Muscle of back (tissue), 11 donors: Measurements from ENCODE around the gene RNFT2. TPM values are rescaled to one million over a fixed set of nuclear protein-coding genes. Genes with fewer than 3 reads are reported as not detected.
A peak's percentile ranks its signal among the peaks of the same experiment; 100 is the strongest.

ENCODE experiments used
- DNase-seq, 3 donors: peaks; one replicate each; pipeline versions ENCODE4 v3.0.0 to v3.0.0-alpha.2; 2013
- polyA plus RNA-seq, 10 donors: library from polyadenylated mRNA; unstranded; fragments of 120-200 nt; gene quantifications; one replicate each; pipeline ENCODE4 v1.2.1, GENCODE V29; 2013; ENCODE audit not compliant: insufficient read length in 10 of 10

The RNFT2 gene
- polyA plus RNA-seq, 10 donors = 1.0 to 1.7 (median 1.5) TPM

DNA sequence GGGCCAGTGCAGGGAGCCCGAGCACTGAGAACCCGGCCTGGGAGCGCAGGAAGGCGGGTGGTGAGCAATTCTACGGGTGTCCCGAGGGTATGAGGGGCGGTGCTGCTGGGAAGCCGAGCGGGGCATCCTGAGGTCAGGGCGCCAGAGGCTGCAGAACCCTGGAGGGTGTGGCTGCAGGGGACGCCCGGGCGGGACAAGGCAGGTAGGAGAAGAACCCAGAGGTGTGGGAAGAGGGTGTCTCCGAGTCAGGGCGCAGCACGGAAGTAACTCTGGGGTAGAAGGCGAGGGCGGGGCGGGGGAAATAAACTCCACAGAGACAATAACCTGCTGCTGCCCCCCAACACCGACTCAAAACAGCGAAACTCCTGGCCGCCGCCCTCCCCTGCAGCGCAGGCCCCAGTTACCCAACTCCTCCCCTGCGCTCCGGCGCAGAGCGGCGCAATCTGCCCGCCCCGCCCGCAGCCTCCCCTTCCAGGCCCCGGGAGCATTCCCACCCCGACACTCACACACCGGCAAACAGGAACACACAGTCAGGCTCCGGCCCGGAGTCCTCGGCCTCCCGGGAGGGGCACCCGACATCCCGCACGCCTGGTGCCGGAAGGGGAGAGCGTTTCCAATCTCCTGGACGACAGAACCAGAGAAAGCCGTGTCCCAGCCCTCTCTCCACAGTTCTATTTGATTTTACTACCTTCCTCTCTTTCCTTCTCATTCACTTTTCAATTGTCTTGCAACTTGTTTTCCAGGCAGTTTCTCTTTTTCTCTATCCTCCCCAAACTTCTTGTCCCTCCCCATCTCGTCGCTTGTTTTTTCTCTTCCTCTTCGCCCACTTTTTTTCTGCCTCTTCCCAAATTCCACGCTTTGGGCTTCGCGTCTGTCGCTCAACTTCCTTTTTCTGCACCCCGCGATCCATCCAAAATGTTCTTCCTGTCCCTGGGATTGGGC, 140.7 kb downstream of the RNFT2 start:
- peak in 1 of 3 donors; percentile 36 for DNase-seq

DNA sequence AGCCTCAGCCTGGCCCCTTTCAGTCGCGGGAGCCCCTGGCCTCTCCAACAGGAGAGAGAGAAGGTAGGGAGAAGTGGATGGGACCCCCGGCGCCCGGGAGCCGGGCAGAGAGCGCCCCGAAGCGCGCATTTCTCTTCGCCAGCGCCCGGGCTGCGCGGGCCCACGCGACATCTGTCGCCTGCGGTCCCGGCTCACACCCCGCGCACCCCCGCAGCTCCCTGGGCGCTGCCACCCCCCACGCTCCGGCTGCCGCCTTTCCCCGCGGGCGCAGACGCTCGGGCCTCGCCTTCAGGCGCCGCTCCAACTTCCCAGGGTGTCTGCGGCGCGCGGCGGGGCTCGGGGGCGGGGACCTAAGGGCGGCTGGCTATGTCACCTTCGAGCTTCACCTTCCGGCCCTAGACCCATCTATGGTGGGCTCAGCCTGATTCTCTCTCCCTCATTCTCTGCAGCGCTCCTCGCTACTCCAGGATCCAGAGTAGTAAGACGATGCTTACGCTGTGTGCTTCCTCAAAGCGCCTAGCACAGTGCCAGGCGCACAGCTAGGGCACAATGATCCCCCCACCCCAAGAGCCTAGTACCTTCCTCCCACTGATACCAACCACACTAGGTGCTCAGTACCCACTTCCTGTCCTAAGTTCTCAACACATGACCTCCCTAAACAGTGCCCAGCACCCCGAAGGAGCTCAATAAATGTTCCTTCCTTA, 141.5 kb downstream of the RNFT2 start:
- DNase-seq = peak in 1 of 3 donors; percentile 34

DNA sequence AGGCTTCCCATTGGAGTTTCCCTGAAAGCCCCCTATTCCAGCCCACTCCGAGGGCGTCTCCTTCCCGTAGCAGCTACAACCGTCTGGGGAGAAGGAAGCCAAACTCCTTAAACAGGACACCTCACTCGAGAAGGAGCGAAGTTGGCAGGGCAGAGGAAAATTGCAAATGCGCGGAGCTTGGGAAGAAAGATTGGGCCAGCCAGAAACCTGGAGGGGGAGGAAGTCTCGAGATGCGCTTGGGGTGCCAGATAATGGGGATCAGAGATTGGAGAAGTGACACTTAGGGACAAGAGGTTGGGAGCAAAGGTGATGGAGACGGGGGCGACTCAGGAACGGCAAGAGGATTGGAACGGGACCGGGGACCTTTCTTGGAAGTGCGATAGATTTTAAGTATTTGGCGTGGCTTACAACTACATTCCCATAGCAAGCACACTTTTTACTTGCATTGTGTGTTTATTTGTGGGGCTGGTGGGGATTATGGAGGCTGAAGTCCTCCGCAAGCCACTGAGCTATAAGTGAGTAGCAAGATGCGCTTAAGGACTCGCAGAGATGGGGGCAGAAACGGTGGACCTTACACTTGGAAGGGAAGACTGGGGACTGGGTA, 142.2 kb downstream of the RNFT2 start:
- peak in 1 of 3 donors; percentile 59 for DNase-seq

DNA sequence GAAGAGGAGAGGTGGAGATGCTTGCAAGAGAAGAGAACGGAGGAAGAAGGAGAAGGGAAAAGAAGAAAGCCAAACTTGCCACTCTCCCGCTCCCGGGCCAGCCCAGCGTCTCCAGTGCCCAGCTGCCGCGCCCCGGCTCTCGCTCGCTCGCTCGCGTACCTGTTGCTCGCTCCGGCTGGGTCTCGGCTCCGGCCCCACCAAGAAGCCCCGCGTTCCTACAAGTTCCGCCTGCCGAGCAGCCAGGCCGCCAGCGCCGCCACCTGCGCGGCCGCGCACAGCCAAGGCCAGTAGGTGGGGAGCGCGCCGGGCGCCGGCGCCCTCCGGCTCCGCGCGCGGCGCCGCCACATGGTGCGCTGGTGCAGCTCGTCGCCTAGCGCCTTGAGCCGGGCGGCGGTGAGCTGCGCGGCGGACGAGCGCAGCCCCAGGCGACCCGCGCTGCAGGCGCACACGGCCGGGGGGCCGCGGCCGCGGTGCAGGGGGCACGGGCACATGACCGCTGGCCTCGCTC, 142.8 kb downstream of the RNFT2 start:
- no peak for DNase-seq

DNA sequence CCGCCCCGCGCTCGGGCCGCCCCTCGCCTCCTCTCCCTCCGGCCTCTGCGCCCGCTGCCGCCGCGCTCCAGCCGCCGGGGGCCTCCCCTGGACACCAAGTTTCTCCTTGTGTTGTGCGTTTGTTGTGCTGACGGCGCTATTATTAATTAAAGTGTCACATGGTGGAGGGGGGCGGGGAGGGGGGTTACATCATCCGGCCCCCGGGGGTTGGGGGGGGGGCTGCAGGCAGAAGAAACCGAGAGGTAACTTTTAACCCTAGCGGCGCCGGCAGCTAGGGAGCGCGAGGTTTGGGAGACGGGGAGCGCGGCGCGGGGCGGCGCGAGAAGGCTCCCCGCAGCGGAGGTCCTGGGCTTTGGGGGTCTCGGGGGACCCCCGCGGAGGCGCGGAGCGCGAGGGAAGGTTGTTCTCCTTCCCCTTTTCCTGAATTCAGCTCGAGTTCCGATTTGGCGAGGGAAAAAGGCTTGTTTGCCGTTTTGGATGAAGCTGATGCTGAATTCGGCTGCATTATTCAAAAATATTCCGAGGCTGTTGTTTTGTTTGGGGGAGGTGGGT, 143.3 kb downstream of the RNFT2 start, which contains the start of gene HRK:
Gene HRK, minus strand, starts transcription at position 117 of the 552 bp plus-strand sequence. CDS start 134 bp downstream, outside the sequence.
- DNase-seq = peak in 1 of 3 donors; percentile 35

DNA sequence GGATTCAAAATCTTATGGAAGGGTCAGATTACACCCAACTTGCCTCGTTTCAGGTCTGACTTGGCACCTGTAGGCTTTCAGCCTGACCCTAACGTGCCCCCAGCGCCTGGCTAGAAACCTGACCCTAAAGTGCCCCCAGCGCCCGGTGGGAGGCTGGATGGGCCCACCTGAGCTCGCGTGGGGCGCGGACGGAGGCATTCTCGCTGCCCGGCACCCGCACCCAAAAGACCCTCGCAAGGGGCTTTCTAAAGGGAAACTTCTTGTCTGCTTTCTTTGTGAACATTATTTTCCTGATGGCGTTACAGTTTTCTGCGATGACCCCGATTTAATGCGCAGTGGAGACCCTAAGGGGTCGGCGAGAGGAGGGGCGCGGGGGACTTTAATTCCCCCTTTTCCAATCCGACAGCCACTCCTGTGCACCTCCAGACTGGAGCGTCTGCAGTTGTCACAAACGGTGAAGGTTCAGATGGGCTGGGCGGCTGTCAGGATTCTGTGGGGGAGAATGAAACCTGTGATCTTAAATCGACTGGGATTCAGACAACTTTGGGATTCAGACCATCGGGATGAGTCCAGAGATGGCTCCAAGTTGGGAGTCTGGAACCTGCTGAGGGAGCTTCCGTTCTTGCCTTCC, 143.9 kb downstream of the RNFT2 start:
- DNase-seq = peak in 1 of 3 donors; percentile 16

DNA sequence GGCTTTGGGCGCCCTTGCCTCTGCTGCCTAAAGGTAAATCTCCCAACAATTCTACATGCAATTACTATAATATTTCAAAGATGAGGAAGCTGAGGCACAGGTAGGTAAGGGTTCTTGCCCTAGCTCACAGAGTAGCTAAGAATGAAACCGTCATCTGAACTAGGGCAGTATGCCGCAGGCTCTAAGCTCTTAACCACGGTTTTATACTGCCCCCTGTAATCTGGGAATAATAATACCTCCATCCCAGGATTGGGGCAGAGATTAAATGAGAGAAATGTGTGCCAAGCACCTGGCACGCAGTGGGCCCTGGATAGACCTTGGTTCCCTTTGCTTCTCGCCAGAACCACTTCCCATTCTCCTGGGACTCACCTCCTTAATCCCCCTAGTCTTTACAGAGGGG, 144.6 kb downstream of the RNFT2 start:
- peak in 2 of 3 donors; percentile 53 to 65 for DNase-seq

DNA sequence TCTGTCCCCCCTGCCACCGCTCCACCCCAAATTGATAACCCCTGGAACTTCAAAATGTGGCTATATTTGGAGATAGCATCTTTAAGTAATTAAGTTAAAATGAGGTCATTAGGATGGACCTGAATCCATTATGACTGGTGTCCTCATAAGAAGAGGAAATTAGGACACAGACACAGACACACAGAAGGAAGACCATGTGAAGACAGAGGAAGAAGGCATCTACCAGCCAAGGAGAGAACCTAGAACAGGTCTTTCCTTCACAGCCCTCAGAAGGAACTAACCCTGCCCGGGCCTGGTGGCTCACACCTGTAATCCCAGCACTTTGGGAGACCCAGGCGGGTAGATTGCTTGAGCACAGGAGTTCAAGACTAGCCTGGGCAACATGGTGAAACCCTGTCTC, 146.8 kb downstream of the RNFT2 start:
- DNase-seq = no peak

DNA sequence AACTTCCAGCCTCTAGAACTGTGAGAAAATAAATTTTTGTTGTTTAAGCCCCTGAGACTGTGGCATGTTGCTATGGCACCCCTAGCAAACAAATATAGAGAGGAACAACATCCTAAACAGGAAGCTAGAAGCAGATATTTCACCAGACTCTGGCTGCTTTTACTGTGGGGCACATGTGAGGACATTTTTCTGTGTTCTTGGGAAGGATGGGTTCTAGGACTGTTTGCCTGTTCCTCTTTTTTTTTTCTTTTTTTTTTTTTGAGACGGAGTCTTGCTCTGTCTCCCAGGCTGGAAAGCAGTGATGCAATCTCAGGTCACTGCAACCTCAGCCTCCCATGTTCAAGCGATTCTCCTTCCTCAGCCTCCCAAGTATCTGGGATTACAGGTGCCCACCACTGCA, 147.4 kb downstream of the RNFT2 start:
- DNase-seq = peak in 1 of 3 donors; percentile 23

DNA sequence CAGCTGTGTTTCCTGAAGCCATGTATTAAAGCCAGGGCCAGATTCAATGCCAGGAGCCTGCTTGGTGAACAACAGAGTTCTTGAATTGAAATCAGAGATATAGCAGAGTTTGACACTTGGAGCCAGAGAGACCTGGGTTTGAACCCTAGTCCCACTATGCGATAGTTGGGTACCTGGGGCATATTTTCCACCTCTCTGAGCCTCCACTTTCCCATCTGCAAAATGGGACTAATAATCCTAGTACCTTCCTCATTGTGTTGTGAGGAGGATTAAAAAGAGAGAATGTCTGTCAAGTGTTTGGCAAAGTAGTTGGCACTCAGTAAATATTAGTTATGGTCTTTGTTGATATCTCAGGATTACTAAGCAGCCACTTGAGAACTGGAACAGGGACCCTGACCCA, 149.1 kb downstream of the RNFT2 start:
- peak in 1 of 3 donors; percentile 17 for DNase-seq

DNA sequence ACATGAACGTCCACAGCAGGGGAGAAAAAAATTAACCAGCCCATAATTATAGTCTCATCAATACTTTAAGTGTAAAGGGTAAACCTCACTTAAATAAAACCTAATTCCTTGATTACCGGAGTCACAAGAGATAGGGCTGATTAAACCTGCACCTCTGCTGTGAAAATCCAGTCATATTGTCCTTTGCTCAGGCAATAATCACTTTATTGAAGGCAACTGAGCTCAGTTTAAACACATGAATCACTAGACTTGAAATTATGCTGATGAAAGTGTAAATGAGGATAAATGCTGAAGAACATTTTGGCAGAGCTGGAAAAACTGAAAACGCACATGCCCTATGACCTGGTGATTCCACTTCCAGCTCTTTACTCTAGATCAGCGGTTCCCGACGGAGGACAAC, 149.8 kb downstream of the RNFT2 start:
- DNase-seq = no peak

DNA sequence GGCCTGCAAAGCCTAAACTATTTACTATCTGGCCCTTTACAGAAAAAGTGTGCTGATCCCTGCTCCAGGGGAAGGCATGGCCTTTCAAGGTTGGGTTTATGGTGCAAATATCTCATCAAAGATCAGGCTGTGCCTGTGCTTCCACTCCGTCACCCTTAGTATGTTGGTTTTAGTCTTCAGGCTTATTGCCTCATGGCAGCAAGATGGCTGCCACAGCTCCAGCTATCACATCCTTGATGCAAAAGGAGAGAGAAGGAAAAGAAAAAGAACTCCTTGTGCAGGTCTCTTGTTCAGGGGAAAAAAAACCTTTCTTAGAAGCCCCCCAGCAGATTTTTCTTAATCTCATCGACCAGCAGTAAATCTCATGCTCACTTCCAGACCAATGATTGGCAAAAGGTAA, 152.2 kb downstream of the RNFT2 start:
- DNase-seq = no peak

DNA sequence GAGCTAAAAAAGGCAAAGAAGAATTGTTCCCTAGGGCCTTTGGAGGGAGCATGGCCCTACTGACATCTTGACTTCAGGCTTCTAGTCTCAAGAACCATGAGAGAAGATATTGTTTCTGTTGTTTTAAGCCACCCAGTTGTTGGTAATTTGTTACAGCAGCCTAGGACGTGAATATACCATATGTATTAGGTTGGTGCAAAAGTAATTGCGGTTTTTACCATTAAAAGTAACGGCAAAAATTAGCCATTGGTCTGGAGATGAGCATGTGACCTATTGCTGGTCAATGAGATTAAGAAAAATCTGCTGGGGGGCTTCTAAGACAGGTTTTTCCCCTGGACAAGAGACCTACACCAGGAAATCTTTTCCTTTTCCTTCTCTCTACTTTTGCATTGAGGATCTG, 152.9 kb downstream of the RNFT2 start:
- DNase-seq = no peak

DNA sequence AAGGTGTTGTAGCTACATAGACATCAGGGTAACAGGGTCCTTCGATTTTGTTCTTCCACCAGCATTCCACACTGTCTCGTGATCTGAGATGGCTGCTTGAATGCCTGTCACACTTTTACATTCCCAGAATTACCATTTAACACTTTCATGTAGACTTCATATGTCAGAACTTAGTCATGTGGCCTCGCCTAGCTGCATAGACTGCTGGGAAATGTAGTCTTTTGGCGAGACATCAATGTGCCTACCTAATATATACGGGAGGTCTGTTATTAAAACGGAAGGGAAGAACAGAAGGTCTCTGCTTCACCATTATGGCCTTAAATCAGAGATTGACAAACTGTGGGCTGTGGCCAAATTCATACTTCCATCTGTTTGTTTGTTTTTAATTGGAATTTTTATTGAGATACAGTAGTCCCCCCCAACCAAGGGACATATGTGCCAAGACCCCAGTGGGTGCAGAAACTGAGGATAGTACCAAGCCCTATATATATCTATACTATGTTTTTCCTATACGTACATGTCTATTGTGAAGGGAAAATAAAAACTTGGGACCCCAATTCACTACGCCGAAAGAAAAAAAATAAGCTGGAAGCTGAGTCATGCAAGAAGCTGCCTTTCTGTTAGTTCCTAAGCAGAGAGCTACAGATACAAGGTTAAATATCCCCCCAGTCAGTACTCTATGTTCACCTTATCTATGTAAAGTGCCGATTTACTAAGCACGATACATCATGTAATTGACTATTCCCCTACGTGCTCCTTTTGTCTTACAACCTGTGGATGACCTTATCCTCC, 154.4 kb downstream of the RNFT2 start:
- no peak for DNase-seq

DNA sequence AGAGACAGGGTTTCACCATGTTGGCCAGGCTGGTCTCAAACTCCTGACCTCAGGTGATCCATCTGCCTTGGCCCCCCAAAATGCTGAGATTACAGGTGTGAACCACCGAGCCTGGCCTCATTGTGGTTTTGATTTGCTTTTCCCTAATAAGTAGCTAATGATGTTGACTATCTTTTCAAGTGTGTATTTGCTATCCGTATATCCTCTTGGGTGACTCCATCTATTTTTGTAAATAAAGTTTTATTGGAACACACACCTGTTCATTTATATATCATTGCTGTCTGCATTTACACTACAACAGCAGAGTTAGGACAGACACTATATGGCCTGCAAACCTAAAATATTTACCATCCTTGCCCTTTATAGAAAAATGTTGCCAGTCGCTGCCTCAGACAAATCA, 156.8 kb downstream of the RNFT2 start:
- no peak for DNase-seq

DNA sequence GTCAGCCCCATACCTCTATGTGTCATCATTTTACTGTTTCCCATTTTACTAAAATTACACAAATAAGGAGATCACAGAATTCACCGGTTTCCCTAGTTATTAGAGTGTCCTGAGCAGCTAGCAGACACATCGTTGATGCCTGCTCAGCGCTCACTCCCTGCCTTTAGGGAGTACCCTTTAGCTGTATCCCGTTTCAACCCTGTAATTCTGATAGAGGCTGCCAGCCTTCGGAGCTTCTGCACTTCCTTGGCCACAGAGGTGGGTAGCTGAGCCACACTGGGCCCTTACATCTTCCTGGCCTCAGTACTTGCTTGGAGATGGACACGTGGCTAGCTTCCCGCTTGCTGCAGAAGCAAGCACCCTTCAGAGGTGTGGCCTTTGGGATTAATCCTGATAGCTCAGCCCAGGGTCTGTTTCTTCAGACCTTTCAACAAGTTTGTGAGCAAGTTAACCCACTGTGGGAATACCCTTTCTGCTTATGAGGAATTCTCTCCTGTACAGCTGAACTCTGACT, 158.4 kb downstream of the RNFT2 start:
- no peak for DNase-seq

DNA sequence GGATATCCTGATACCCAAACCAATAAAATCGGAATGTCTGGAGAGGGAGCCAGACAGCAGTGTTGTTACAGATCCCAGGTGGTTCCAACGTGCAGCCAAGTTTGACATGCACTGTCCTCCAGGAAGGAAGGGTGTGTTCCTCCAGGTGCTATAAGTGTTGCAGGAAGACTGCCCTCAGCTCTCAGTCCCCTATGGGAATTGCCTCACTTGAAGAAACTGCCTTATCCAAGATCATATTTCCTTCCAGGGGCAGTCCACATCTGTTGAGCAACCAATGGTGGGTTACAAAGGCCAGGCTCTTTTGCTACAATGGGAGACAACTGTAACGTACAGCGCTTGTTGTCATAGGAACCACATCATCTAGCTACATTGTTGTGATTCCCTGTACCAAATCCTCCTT, 159.4 kb downstream of the RNFT2 start:
- DNase-seq = no peak

DNA sequence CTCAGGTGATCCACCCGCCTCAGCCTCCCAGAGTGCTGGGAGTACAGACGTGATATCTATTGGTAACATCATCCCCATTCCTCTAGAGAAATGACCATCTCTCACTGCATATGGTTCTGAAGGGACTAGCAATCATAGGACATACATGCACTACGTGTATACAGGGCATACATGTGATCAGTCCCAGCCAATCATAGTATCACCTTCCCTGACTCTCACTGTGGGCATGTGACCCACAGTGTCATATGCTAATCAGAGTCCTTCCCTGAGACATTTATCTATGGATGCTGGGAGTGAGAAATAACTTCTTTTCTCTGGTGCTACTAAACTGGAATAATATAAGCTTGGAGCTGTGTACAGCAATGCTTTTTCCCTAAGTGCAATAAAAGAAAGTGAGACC, 160.6 kb downstream of the RNFT2 start:
- no peak for DNase-seq

DNA sequence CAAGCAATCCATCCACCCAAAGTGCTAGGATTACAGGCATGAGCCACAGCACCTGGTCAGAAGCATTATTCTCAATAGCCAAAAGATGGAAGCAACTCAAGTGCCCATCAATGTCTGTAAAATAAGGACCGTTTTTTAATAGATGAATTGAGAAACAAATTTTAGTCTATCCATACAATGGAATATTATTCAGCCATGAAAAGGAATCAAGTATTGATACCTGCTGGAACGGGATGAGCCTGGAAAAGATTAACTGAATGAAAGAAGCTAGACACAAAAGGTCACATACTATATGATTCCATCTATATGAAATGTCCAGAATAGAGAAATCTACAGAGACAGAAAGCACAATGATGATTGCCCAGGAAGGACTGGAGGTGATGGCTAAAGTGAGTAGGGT, 163.5 kb downstream of the RNFT2 start:
- DNase-seq = no peak
